OCI-LY1 (cell line): ENCODE data around the gene ATP11A.
A peak's percentile ranks its signal among the peaks of the same experiment; 100 is the strongest.

Source experiments
- H2AFZ ChIP-seq: fragments of 200-600 bp; sonication (generic), shearing (Covaris generic); 2 replicates; pipeline ENCODE4 v1.6.0; 2014; ENCODE audit warnings: antibody characterized with exemption, mild to moderate bottlenecking, low read length
- H3F3A ChIP-seq: fragments of 200-600 bp; sonication (generic), shearing (Covaris generic); 2 replicates; pipeline ENCODE4 v1.6.0; 2014; ENCODE audit warnings: mild to moderate bottlenecking, antibody characterized with exemption, low read length, moderate library complexity; ENCODE audit not compliant: insufficient read depth
- H3K27ac ChIP-seq: fragments of 200-600 bp; sonication (generic); 2 replicates; pipeline ENCODE4 v1.5.1; 2014; ENCODE audit warnings: low read length, mixed run types, mild to moderate bottlenecking, low read depth; ENCODE audit not compliant: poor library complexity, severe bottlenecking
- H3K27me3 ChIP-seq: fragments of 200-600 bp; sonication (generic); 2 replicates; pipeline ENCODE4 v1.6.0; 2014; ENCODE audit warnings: antibody characterized with exemption, mild to moderate bottlenecking, low read length, moderate library complexity; ENCODE audit not compliant: insufficient read depth
- H3K36me3 ChIP-seq: fragments of 200-600 bp; sonication (generic); 2 replicates; pipeline ENCODE4 v1.6.1; 2014; ENCODE audit warnings: mild to moderate bottlenecking, antibody characterized with exemption, low read length, moderate library complexity, mixed read lengths; ENCODE audit not compliant: insufficient read depth
- H3K4me1 ChIP-seq: fragments of 200-600 bp; sonication (generic); 2 replicates; pipeline ENCODE4 v1.5.1; 2014; ENCODE audit warnings: mild to moderate bottlenecking, low read length, moderate library complexity; ENCODE audit not compliant: insufficient read depth, severe bottlenecking
- H3K4me2 ChIP-seq: fragments of 200-600 bp; sonication (generic), shearing (Covaris generic); 2 replicates; pipeline ENCODE4 v1.6.1; 2014; ENCODE audit warnings: low read length
- H3K4me3 ChIP-seq: fragments of 200-600 bp; sonication (generic); 2 replicates; pipeline ENCODE4 v1.5.1; 2014; ENCODE audit warnings: low read length, low read depth, mild to moderate bottlenecking, mixed read lengths; ENCODE audit not compliant: poor library complexity, severe bottlenecking
- H3K79me2 ChIP-seq: fragments of 200-600 bp; shearing (Covaris generic); 2 replicates; pipeline ENCODE4 v1.6.1; 2016; ENCODE audit warnings: mixed run types, low read length, mixed read lengths; ENCODE audit not compliant: insufficient read depth
- H3K9ac ChIP-seq: fragments of 200-600 bp; sonication (generic), shearing (Covaris generic); 2 replicates; pipeline ENCODE4 v1.6.1; 2014; ENCODE audit warnings: mild to moderate bottlenecking, low read length, mixed read lengths
- H3K9me2 ChIP-seq: fragments of 200-600 bp; sonication (generic), shearing (Covaris generic); 2 replicates; pipeline ENCODE4 v1.6.1; 2014; ENCODE audit warnings: low read depth, mild to moderate bottlenecking, low read length, mixed read lengths
- H3K9me3 ChIP-seq: fragments of 200-600 bp; shearing (Covaris generic); 2 replicates; pipeline ENCODE4 v1.6.1; 2014; ENCODE audit warnings: low read length, mixed read lengths
- H4K20me1 ChIP-seq: fragments of 200-600 bp; sonication (generic), shearing (Covaris generic); 2 replicates; pipeline ENCODE4 v1.6.0; 2016; ENCODE audit warnings: mild to moderate bottlenecking, low read length; ENCODE audit not compliant: insufficient read depth
- EZH2 ChIP-seq: fragments of 200-600 bp; sonication (generic), shearing (Covaris generic); IDR thresholded peaks from 2 replicates; pipeline ENCODE4 v1.8.0; 2017; ENCODE audit warnings: borderline replicate concordance, mixed run types, mild to moderate bottlenecking, antibody characterized with exemption, low read length, moderate library complexity, mixed read lengths
- TF ChIP-seq, protein P1 (sequence below): fragments of 200-600 bp; sonication (generic), shearing (Covaris generic); IDR thresholded peaks from 2 replicates; pipeline ENCODE4 v1.5.1; 2017; ENCODE audit warnings: mild to moderate bottlenecking, antibody characterized with exemption, low read length, moderate library complexity, mixed read lengths

Gene ATP11A

DNA sequence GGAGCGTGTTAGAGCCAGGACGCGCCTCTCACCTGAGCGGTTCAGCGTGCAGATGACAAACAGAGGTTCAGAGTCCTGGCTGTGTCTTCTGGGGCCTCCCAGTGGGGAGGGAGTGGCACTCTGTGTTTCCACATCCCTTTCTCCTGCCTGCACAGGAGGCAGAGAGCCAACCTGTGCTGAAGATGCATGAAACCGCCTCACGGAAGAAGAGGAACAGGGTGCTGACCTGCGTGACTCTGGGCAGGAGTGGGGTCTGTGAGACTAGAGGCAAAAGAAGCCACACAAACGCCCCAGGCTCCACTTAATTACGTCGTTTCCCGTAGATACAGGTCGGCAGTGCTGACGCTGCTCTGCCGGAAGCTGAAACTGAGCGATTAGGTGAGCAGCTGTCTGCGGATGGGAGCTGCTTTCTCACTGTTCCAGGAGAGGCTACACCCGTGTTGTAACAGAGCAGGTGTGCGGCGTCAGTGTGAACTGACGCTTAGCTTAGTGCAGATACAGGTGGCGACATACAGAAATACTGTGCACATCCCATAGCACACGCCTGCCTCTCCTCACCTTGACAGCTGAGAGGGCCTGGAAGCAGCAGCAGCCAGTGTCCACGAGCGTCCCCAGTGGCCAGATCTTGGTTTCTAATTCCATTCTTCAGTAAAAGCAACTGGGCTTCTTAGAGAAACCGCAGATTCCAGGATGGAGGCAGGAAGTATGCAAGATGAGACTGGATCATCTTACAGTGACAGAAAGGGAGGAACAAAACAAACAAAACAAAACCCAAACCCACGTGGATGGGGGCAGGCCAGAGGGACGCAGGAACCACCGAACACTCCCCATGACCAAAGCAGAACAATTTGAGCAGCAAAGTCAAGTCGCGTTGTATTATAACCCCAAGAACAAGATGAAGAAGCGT, 241.4 kb downstream of the ATP11A start:
- TF ChIP-seq EZH2: no peak
- TF ChIP-seq, protein P1, sequence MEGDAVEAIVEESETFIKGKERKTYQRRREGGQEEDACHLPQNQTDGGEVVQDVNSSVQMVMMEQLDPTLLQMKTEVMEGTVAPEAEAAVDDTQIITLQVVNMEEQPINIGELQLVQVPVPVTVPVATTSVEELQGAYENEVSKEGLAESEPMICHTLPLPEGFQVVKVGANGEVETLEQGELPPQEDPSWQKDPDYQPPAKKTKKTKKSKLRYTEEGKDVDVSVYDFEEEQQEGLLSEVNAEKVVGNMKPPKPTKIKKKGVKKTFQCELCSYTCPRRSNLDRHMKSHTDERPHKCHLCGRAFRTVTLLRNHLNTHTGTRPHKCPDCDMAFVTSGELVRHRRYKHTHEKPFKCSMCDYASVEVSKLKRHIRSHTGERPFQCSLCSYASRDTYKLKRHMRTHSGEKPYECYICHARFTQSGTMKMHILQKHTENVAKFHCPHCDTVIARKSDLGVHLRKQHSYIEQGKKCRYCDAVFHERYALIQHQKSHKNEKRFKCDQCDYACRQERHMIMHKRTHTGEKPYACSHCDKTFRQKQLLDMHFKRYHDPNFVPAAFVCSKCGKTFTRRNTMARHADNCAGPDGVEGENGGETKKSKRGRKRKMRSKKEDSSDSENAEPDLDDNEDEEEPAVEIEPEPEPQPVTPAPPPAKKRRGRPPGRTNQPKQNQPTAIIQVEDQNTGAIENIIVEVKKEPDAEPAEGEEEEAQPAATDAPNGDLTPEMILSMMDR: peak; percentile 35; the same call in 1 of the 2 replicates
- H3K4me2 ChIP-seq: no peak overlapping the region
- H2AFZ ChIP-seq: no peak overlapping the region

DNA sequence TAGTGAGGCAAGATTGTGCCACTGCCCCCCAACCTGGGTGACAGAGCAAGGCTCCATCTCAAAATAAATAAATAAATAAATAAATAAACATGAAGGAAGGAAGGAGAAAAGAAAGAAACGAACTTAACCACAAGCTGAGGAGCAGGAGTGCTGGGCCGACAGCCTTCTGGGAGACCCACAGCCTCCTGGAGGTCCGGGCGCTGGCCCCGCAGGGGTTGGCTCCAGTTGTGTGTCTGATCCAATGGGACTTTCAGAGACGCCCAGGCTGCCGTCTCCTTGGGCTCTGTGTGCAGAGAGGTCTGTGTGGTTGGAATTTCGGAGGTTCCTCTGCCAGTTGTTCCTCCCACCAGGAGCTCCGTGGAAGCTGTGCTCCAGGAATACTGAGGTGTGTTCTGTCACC, 243.1 kb downstream of the ATP11A start:
- Histone ChIP-seq H3K27ac (no peak overlapping the region), H3K4me2 (no peak overlapping the region), H3K36me3 (no peaks in the 10 kb centered on the region), H3K79me2 (no peaks in the 10 kb centered on the region), H3K4me3 (no peak overlapping the region), H4K20me1 (no peaks in the 10 kb centered on the region), H2AFZ (no peak overlapping the region), H3K9me3 (no peaks in the 10 kb centered on the region), H3K4me1 (no peaks in the 10 kb centered on the region), H3F3A (no peaks in the 10 kb centered on the region), H3K27me3 (peaks cover 10% of the 10 kb centered on the region; the same call in 1 of the 2 replicates), H3K9ac (no peak overlapping the region), H3K9me2 (no peaks in the 10 kb centered on the region)
- TF ChIP-seq EZH2: no peak
- TF ChIP-seq, protein P1: no peak

More for the DNA sequence above, 241.4 kb downstream of the ATP11A start:
- Histone ChIP-seq H3K4me3 (no peak overlapping the region), H3F3A (no peaks in the 10 kb centered on the region), H3K27me3 (peaks cover 6% of the 10 kb centered on the region; the same call in 1 of the 2 replicates), H3K36me3 (no peaks in the 10 kb centered on the region), H3K9me3 (no peaks in the 10 kb centered on the region), H3K79me2 (no peaks in the 10 kb centered on the region), H3K9me2 (no peaks in the 10 kb centered on the region), H3K4me1 (no peaks in the 10 kb centered on the region), H3K9ac (no peak overlapping the region), H3K27ac (no peak overlapping the region), H4K20me1 (no peaks in the 10 kb centered on the region)

DNA sequence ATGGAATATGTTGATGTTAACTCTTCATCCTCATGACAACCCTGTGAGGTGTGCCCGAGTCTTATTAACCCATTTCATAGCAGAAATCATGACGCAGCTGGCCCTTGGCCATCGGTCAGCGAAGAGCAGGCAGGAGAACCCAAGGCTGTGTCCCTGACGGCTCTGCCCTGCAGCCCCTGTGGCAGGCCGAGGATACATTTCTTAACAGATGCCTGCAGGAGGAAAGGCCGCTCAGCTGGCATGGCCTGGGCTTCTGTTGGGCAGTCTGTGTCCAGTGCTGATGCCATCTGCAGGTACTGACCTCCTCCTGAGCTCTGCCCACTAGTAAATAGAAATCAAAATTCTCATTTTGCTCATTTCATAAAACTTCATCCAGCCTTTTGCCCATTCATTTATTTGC, 243.8 kb downstream of the ATP11A start:
- Histone ChIP-seq H3K9me3 (no peaks in the 10 kb centered on the region), H3K27me3 (peaks cover 10% of the 10 kb centered on the region; the same call in 1 of the 2 replicates), H3K36me3 (no peaks in the 10 kb centered on the region), H3K27ac (no peak overlapping the region), H3K4me1 (no peaks in the 10 kb centered on the region), H3K9ac (no peak overlapping the region), H2AFZ (no peak overlapping the region), H3K4me3 (no peak overlapping the region), H4K20me1 (no peaks in the 10 kb centered on the region), H3K9me2 (no peaks in the 10 kb centered on the region), H3F3A (no peaks in the 10 kb centered on the region), H3K4me2 (no peak overlapping the region), H3K79me2 (no peaks in the 10 kb centered on the region)
- no peak for TF ChIP-seq EZH2
- TF ChIP-seq, protein P1: no peak
